ENCODE data around the gene FBXO31.
A peak's percentile ranks its signal among the peaks of the same experiment; 100 is the strongest.
"Not testable (repeated sequence)": the region's sequence is repeated elsewhere in the genome, so short reads cannot be mapped to it uniquely, and the experiment has no call there.

FBXO31 gene

DNA sequence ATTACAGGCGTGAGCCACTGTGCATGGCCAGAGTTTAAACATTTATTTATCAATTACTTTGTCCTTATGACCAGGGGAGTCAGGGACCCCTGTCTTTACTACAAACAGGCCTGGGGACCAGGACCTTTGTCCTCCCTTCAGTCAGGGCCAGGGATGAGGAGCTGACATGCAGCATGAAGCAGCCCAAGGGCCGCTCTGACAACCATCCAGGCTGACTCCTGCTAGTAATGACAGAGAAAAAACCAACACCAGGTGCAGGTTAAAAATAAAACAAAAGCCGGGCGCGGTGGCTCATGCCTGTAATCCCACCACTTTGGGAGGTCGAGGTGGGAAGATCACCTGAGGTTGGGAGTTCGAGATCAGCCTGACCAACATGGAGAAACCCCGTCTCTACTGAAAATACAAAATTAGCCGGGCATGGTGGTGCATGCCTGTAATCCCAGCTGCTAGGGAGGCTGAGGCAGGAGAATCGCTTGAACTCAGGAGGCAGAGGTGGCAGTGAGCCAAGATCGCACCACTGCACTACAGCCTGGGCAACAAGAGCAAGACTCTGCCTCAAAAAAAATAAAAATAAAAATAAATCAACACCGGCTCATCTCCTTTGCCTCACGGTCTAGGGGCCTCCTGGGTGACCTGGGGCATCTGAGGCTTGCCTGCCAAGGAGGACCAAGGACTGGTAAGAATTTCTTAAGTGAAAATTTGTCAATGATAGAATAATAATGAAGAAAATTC lies 20.6 kb downstream of the FBXO31 start:
- not testable (repeated sequence) for DNase-seq

DNA sequence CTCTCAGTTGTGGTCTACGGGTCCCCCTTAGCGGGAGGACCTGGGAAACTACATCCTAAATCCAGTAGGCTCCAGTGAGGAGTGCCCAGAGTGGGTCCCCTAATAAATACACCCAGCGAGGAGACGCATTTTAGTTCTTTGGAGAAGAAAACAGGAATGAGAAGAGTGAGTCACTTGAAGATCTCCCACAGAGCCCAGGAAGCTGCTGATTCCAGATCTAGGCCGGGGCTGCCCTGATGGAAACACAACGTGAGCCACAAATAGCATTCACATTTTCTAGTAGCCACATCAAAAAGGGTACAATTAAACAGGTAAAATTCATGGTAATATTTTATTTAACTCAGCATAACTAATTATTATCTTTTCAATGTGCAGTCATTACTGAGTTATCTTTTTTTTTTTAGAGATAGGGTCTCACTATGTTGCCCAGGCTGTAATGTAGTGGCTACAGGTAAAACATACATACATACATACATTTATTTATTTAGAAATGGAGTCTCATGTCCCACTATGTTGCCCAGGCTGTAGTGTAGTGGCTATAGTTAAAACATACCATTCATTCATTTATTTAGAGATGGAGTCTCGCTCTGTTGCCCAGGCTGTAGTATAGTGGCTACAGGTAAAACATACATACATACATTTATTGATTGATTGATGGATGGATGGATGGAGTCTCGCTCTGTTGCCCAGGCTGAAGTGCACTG lies 21.5 kb downstream of the FBXO31 start:
- DNase-seq: no peak

DNA sequence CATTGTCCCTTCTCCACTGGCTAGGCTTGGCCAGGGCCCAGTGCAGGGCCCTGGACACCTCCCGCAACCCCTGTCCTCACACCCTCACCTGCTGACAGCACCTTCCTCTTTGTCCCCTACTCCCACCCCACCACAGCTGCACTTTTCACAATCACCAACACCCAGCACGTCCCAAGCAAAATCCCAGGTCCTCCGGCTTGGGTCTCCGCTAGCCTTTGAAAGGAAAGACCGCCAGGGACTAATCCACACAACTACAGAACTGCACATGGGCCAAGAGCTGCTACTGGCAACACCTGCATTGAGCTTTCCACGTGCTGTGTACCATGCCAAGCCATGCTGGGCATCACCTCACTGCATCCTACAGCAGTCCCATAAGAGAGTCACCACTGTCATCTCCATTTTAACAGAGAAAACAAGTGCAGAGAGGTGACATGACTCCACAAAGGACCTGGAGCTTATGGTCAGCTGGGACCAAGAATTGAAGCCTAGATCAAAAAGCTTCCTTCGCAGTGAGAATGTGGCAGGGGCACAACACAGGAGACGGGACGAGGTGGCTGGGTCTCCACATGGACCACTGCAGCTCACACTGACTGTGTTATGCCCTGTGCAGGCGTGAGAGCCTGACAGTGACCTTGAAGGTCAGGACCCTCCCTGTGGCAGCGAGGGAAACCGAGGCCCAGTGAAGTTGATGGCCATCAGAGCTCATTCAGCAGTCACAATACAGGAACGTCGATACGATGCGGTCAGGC lies 22.5 kb downstream of the FBXO31 start:
- DNase-seq: no peak

DNA sequence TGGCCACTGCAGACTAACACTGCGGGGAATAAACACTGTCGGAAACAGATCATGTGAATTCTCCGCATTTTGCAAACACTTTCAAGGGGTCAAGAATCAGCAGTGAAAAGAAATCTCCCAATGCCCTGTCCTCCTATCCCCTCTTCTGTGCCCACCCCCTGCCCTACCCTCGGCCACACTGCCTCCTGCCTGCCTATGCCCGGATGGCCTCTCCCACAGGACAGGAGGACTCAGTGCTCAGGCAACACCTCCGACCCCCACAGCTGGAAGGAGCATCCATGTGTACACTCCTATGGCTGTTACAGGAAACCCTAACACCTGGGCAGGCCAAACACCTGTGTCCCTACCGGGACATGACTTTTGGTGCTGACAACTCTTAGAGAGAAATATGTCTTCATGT lies 24.5 kb downstream of the FBXO31 start:
- DNase-seq: no peak

DNA sequence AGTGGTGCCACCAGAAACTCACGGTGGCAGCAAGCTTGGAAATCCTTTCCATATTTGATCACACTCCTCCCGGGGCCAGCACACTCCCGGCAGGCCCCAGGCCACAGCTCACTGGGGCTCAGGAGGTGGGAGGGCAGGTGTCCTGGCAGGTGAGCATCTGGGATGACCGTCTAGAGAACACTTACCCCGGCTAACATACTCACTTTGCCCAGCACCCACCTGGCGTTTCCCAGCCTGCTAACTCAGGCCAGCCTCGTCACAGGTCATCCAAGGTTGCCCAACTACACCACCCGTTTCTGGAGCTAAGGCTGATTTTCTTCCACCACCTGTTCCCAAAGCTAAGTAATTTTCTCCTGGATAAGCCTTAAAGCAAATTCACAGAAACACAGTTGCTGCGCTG lies 24.9 kb downstream of the FBXO31 start:
- no peak for DNase-seq

DNA sequence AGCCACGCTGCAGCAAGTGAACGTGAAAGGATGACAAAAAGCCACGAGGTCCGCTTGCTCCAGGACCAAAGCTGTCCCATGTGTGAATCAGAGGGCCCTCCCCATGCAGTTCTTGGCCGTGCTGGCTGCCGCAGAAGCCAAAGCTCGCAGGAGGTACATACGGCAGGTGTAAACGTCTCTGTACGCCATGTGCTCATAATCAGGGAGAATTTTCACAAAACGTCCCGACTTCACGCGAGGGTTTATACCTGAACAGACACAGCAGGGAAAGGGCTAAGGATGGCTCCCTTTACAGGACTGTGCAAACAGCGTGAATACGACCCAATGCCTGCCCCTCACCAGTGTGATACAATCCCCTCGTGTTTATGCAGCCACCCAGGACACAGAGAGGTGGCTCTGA lies 25.3 kb downstream of the FBXO31 start:
- no peak for DNase-seq

DNA sequence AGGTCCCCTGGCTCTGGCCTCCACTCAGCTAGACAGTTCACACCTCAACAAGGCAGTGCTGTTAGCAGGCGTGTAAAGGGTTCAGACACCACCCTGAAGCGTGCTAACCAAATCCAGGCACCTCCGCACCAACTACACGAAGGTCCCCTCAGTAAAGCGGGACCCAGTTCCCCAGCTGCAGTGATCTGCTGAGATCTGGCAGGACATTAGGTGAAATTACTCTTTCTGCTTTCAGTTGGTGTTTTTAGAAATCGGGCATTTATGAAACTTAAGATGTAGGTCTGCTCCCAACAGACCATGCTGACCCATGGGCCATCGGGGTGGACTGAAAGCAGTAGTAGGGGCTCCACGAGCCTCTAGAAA lies 27.1 kb downstream of the FBXO31 start:
- DNase-seq: no peak

DNA sequence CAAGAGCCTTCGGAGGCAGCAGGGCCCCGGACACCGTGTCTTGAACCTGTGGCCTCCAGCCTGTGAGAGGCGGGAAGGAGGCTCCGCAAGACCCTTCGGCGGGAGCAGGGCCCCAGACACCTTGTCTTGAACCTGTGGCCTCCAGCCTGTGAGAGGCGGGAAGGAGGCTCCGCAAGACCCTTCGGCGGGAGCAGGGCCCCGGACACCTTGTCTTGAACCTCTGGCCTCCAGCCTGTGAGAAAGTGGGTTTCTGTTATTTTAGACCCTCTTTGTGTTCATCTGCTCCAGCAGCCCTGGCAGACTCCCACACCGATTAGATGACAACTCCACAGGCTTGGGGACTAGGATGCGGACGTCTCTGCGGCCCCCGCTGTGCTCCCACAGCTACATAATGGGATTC lies 30.0 kb downstream of the FBXO31 start:
- DNase-seq: no peak

DNA sequence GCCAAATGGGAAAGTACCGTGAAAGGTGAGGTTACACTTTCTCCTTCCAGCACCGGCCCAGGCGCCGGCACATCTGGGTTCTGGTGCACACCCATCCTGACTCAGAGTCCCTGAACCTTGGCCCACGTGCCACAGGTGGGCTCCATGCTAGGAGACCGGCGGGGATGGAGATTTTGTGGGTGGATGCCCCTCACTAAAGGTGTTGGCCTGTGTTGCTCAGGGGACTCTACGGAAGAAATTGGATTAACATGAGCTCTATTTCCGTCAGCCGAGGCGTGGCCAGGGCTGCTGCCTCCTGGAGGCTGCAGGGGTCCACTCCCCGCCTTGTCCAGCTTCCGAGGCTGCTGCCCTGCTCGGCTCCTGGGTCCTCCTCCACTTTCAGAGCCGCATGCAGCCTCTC lies 30.8 kb downstream of the FBXO31 start:
- no peak for DNase-seq

DNA sequence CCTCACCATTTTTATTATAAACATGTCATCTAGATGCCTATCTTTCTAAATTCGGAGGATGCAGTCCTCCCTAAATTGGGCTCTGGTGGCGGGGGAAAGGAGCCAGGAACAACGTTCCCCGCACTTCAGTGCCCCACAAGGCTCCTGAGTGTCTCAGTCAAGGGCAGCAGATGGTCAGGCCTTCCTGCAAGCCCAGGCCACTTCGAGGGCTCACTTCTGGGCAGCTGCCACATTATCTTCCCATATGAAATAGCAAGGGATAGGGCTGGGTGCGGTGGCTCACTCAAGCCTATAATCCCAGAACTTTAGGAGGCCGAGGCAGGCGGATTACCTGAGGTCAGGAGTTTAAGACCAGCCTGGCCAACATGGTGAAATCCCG lies 32.3 kb downstream of the FBXO31 start:
- no peak for DNase-seq

DNA sequence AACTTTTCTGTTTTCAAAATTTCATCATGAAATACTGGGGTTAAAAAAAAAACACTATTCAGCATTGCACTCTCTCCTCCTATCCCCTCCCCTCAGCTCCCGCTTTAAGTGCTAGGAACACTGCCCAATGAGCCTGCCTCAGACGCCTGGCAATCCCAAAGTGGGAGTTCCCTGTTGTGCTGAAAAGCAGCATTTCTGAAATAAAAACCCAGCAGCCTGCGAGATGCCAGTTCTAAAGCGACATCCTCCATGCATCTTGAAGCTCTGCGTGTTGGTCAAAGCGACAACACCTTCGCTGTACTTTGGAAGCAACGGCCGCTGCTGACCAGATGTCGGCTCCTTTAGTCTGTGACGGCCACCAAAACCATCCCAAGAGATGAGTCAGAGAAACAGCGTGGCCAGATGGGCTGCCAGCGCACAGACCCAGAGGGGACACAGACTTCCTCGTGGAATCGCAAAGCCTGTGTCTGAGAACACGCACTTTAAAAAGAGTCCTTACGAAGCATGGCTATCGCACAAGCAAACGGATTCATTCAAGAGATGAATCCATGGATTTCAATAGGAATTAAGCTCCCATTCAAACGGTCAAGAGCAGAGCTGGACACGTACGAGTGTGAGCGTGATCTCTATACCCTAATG lies 32.8 kb downstream of the FBXO31 start:
- DNase-seq: no peak

DNA sequence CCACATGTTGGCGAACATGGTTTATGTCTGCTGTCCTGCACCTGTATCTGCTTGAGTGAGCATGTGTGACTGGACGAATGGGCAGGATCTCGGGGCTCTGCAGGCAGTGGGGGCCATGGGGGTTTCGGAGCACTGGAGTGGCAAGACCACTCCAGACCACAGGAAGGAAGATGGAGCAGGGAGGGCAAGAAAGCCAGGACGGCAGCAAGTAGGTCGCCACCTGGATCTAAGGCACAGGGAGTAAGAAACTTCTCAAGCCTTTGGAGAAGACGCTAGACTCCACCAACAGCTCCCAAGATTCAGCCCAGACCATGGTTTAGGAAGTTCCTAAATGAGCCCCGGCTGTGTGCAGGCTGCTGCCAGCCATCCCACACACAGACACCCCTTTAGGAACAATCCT lies 33.5 kb downstream of the FBXO31 start:
- DNase-seq: no peak

DNA sequence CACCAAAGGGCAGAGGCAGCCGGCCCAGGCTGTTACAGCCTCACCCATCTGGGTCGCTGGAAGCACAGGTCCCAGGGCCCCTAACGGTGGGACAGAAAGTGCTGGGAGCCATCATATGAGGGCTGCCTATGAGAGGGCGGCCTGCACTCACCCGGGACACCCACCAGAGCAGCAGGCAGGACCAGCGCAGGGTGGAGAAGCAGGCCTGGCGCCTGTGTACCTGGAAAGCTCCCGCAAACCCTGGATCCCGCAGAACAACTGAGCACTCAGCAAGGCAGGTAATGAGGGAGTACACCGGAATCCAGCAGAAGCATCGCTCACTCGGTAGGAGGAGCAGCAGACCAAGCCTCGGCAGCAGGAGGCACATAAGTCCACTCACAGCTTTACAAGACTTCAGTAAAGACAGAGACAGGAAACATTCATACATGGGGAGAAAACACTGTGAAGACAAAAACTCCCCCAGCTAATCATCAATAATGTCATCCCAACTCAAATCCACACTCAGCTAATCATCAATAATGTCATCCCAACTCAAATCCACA lies 34.9 kb downstream of the FBXO31 start:
- DNase-seq: no peak

DNA sequence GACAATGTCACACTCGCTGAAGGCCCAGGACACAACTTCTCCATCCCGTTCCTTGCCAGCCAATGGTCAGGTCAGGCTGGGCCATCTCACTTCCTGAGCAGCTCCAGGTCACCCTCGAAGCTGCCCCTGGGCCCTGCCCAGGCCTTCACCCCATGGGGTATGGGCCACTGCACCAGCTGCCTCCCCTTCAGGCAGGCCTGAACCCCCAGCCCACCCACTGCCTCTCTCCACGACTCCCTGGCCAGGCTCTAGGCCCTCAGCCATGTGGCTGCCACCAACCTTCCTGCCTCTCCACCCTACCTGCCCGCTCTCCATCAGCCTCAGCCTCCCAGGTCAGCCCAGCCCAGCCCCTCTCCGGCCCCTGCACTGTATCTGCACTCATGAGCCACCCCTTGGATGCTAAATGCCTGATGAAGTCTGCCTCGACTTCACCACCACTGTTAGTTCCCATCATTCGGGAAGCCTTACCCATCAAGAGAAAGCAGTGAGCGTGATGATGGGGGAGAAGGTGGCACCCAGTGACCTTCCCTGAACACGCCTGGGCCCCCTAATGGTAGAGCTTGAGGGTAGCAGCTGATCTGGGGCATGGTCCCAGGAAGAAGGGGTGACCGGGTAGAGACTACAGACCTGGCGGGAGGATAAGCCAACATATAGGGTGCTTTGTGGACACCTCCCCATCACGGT lies 35.5 kb downstream of the FBXO31 start:
- no peak for DNase-seq

DNA sequence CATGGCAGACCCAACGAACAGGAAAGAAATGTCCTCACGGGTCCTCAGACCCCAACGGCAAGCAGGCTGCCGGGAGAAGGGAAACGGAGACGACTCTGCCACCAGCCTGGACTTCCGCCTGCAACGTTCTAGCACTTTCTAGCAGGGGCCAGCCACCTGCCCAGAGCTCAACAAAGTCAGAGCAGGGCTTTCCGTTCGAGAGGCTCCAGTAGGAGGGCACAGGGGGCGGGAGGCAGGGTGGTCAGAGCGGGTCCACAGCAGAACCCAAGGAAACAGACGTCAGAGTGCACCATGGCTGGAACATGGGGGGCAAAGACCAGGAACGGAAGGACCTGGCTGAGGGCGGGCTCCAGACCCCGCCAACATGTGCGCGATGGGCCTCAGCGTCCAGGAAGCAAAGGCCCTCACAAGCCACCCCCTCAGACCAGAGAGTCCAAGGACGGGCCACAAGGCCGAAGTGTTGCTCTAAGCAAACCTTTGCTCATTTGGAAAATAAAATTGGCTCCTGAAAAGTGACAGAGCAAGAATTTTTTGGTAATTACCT lies 37.0 kb downstream of the FBXO31 start:
- no peak for DNase-seq

DNA sequence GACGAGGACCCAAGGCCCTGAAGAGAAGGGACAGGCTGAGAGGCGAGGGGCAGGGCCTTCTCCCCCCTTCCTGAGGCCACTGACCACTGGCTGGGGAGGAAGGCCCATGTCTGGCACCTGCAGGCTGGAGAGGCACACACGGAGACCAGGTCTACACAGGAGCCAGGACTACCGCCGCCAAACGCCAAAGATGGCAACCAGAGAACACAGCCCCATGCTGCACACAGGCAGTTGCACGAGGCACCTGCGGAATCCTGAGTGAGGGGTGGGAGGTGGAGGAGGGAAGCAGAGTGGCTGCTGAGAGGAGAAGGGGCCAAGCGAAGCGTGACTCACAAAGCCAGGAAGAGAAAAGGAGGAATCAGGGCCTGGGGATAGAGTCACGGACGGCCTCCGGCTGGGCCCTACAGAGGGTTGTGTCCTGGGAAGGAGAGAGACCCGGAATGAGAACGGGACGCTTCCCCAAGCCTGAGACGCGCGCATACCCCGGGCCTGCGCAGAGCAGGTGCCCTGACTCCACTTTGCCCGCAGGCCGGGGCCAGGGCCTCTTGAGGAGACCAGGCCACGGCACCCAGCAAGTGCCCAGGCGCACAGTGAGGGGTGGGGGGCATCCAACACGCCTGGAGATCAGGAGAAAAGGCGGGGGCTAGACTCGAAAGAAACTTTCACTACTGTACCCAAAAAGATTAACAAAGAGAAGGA lies 37.7 kb downstream of the FBXO31 start:
- no peak for DNase-seq

DNA sequence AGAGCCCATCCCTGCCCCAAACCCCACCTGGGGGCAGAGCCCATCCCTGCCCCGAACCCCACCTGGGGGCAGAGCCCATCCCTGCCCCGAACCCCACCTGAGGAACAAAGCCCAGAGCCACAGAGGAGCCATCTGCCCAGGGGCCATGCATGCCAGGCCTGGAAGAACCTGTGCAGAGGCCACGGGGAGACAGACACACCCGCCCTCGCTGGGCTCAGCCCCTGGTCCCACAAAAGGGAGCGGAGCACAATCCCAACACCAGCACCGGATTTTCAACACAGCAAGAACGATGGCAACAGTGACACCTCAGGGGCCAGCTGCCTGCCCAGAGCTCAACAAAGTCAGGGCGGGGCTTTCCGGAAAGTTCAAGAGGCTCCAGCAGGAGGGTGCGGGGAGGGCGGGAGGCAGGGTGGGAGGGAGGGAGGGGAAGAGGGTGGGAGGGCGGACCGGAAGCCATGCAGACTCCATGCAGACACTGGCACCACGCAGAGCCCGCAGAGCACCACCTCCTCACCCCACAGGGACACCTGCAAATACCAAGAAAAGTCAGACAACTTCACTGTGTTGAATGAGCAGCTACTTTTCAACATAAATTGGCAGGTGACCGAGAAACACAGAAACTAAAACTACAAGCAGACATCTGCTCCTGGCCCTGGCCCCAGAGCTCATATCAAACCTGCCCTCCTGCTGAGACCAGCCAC lies 38.5 kb downstream of the FBXO31 start:
- peak; percentile 29 for DNase-seq

DNA sequence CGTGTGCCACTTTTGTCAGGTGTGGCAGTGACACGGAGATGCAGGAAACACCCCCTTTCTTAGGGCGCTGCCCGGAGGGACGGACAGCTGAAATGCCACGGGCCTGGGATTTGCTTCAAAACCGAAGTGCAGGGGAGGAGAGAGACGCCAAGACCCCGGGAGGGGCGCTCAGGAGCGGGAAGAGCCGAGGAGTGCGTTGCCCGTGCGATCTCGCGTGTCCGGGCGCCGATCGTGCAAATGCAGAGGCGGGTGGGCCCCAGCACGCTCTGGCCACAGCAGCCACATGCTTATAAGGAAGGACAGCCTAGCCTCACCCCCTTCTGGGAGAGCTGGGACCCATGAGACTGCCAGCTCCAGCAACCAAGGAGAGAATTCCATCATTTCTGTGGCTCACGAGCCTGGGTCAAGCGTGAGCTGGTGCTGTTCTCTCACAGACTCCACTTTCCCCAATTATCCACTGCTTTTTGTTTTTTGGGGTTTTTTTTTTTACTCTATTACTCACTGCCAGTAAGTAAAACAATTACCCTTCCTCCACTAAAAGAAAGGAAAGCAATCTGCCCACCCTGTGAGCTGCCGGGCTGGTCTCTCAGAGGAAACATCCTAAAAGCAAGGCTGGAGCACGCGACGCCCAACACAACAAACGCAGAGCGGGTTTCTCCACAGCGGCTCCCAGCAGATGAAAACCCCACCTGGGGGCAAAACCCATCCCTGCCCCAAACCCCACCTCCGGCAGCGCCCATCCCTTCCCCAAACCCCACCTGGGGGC lies 39.2 kb downstream of the FBXO31 start:
- no peak for DNase-seq

DNA sequence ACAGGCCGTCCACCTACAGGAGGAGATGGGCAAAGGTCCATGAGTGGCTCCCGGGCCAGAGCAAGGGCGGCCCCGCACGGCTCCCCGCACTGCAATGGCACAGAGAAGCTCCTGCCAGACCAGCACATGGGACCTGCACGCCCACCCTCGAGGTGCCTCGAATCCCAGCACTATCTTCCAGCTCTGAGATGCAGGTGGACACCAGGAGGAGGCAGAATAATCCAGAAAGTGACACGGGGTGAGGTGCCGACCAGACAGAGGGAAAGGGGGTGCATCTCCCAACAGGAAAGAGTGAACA lies 39.9 kb downstream of the FBXO31 start:
- no peak for DNase-seq

DNA sequence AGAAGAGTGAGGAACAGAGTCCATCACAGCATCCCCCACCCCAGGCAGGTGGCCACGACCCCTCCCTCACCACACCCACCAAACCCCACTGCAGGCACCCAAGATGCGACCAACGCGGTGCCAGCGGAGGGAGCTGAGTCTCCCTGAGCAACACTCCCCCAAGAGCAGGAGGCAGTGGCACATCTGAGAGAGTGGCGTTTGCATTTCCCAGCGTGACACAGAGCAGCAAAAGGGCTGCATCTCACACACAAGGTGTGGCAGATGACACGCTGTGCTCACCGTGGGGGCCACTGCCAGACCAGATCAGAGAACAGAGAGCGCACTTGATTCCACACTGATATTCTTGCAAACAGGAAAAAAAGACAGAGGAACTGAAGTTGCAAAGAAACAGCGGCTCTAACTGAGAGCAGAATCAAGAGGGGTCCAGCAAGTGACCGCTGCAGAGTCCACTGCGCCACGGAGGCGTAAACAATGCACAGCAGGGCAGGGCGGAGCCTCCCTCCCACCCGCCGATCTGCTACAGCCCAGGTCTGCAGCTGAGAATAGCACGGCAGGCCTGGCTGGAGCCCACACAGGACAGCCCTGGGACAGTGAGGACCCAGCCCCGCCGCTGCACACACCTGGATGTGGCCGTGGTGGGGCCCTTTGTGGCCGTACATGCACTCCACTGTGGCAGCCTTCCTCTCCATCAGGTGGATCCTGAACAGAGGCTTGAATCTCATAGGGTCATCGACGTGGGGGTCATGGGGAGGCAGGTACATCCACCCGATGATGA lies 40.4 kb downstream of the FBXO31 start:
- DNase-seq: no peak
